Endodermal cell (in vitro differentiated cells): ENCODE measurements around the gene MTAP. TPM values are rescaled to one million over a fixed set of nuclear protein-coding genes. Genes with fewer than 3 reads are reported as not detected.
A peak's percentile ranks its signal among the peaks of the same experiment; 100 is the strongest.

Source experiments
- DNase-seq: peaks from one replicate; pipeline ENCODE4 v3.0.0-alpha.2; 2017
- H3K27ac ChIP-seq: 2 replicates; pipeline ENCODE4 v1.5.1; 2013; ENCODE audit warnings: mild to moderate bottlenecking, low read depth, low read length, moderate library complexity
- H3K27me3 ChIP-seq: 2 replicates; pipeline ENCODE4 v1.6.1; 2013; ENCODE audit warnings: mild to moderate bottlenecking, low read length, moderate library complexity; ENCODE audit not compliant: insufficient read depth, control insufficient read depth, poor library complexity, severe bottlenecking
- H3K36me3 ChIP-seq: 2 replicates; pipeline ENCODE4 v1.7.0; 2013; ENCODE audit warnings: mild to moderate bottlenecking, low read length, moderate library complexity; ENCODE audit not compliant: control insufficient read depth, insufficient read depth
- H3K4me1 ChIP-seq: one replicate; pipeline ENCODE4 v1.7.0; 2013; ENCODE audit warnings: low read length; ENCODE audit not compliant: control insufficient read depth, insufficient read depth
- H3K4me3 ChIP-seq: 2 replicates; pipeline ENCODE4 v1.5.1; 2013; ENCODE audit warnings: mild to moderate bottlenecking, low read length, moderate library complexity
- H3K9ac ChIP-seq: 2 replicates; pipeline ENCODE4 v1.6.1; 2013; ENCODE audit warnings: mild to moderate bottlenecking, low read length, moderate library complexity; ENCODE audit not compliant: poor library complexity, severe bottlenecking; ENCODE audit errors: extremely low read depth
- H3K9me3 ChIP-seq: 2 replicates; pipeline ENCODE4 v1.6.1; 2013; ENCODE audit warnings: mild to moderate bottlenecking, low read length, moderate library complexity; ENCODE audit not compliant: control insufficient read depth
- H3K27ac Mint-ChIP-seq: 2 replicates; pipeline ENCODE4 v1.8.0; 2020; ENCODE audit warnings: mixed read lengths
- H3K27me3 Mint-ChIP-seq: 2 replicates; pipeline ENCODE4 v1.8.0; 2021; ENCODE audit warnings: mild to moderate bottlenecking, mixed read lengths; ENCODE audit not compliant: insufficient read depth
- H3K36me3 Mint-ChIP-seq: 2 replicates; pipeline ENCODE4 v1.8.0; 2020; ENCODE audit warnings: low read depth, mixed read lengths
- H3K4me1 Mint-ChIP-seq: 2 replicates; pipeline ENCODE4 v1.8.0; 2020; ENCODE audit warnings: mixed read lengths
- H3K4me3 Mint-ChIP-seq: 2 replicates; pipeline ENCODE4 v1.8.0; 2020; ENCODE audit warnings: mild to moderate bottlenecking, moderate library complexity, mixed read lengths
- H3K9me3 Mint-ChIP-seq: 2 replicates; pipeline ENCODE4 v1.8.0; 2020; ENCODE audit warnings: mild to moderate bottlenecking, mixed read lengths
- CTCF ChIP-seq: fragments of 200-600 bp; sonication (generic); conservative IDR thresholded peaks from 2 replicates; pipeline ENCODE4 v1.5.0; 2021; ENCODE audit warnings: antibody characterized with exemption, mild to moderate bottlenecking
- WGBS, 2 experiments: methylation state at CpG; one replicate each; pipeline versions ENCODE4 v1.1.5 to v1.1.7; 2013; ENCODE audit warnings: missing lambda C conversion rate in 2 of 2, mixed read lengths in 1 of 2; ENCODE audit not compliant: insufficient coverage in 1 of 2, insufficient read length in 1 of 2; 5-methylcytosine and 5-hydroxymethylcytosine counted together
- total RNA-seq, 2 donors: library from RNA; stranded (reverse); fragmentation: NEBNext Ultra II Directional in 1 of 2; extraction: Animal tissue kit (Norgen Biotek cat#: 25700) in 1 of 2; gene quantifications; 2 replicates in 1 of 2; 3 replicates in 1 of 2; pipeline ENCODE4 v1.2.1, GENCODE V29; 2021

The MTAP gene
- total RNA-seq, 2 donors from 2014 or later: 81.0 to 99.0 TPM

DNA sequence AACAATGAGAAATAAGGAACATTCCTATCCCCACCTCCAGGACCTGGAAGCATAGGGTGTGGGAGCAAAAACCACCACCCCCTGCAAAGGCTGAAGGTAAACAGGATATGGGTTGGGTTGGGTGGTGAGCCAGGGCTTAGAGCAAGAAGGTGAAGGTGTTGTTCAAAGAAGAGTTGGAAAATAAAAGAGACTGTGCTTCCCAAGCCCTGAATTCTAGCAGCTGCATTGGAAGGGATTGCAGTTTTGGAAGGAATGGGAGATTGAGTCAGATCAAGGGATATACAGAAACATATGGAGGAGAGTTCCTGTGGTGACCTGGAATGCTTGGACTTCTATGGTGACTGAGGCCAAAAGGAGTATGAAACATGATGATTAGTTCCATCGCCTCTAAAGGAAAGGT is 24.7 kb upstream of the MTAP start:
- Mint-ChIP-seq H3K4me3 (no peak overlapping the region), H3K4me1 (no peaks in the 10 kb centered on the region), H3K27ac (no peak overlapping the region), H3K9me3 (no peaks in the 10 kb centered on the region), H3K27me3 (peaks cover 15% of the 10 kb centered on the region), H3K36me3 (no peaks in the 10 kb centered on the region)
- Histone ChIP-seq H3K27me3 (peaks cover 49% of the 10 kb centered on the region), H3K9me3 (no peaks in the 10 kb centered on the region), H3K4me3 (no peak overlapping the region), H3K27ac (no peak overlapping the region), H3K36me3 (no peaks in the 10 kb centered on the region), H3K4me1 (no peaks in the 10 kb centered on the region), H3K9ac (no peak overlapping the region)
- DNase-seq: peak; percentile 60
- WGBS, 2 experiments: 93% methylated on average over 1 of the region's 1 CpG; no CpG with 5 or more reads in 1 of the 2 experiments
- TF ChIP-seq CTCF: no peak

DNA sequence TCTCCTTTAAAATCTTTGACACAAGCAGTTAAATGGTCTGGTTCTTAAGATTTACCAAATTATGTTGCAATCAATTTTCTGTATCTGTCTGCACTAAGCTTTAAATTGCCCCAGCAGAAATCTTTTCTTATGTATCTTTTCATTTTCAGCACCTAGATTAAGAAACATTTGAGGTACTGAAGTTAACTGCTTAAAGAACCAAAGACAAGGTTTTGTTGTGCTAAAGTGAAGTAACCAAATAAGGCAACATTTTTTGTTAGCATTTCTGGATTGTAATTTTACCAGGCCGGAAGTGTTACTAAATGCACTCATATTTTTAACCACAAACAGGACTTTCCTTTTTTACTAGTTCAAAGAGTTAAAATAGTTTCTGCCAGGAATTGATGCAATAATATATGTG is 24.1 kb upstream of the MTAP start:
- Mint-ChIP-seq H3K27me3 (peaks cover 15% of the 10 kb centered on the region), H3K4me3 (no peak overlapping the region), H3K9me3 (no peaks in the 10 kb centered on the region), H3K4me1 (no peaks in the 10 kb centered on the region), H3K27ac (no peak overlapping the region), H3K36me3 (no peaks in the 10 kb centered on the region)
- H3K4me1 ChIP-seq: no peaks in the 10 kb centered on the region
- H3K9me3 ChIP-seq: no peaks in the 10 kb centered on the region
- WGBS, 2 experiments: 89% methylated on average over 1 of the region's 1 CpG; no CpG with 5 or more reads in 1 of the 2 experiments
- H3K9ac ChIP-seq: no peak overlapping the region
- H3K27ac ChIP-seq: no peak overlapping the region
- no peak overlapping the region for H3K4me3 ChIP-seq
- DNase-seq: no peak
- no peak for TF ChIP-seq CTCF
- no peaks in the 10 kb centered on the region for H3K36me3 ChIP-seq
- H3K27me3 ChIP-seq: peaks cover 43% of the 10 kb centered on the region

GRCh38 chr9:21779397-21779796 is 23.0 kb upstream of the MTAP start:
- no peak overlapping the region for H3K9ac ChIP-seq
- H3K27ac ChIP-seq: no peak overlapping the region
- no peaks in the 10 kb centered on the region for H3K9me3 ChIP-seq
- Mint-ChIP-seq H3K4me3 (no peak overlapping the region), H3K36me3 (no peaks in the 10 kb centered on the region), H3K27me3 (peaks cover 24% of the 10 kb centered on the region), H3K9me3 (no peaks in the 10 kb centered on the region), H3K4me1 (no peaks in the 10 kb centered on the region), H3K27ac (no peak overlapping the region)
- H3K36me3 ChIP-seq: no peaks in the 10 kb centered on the region
- no peak overlapping the region for H3K4me3 ChIP-seq
- peaks cover 43% of the 10 kb centered on the region for H3K27me3 ChIP-seq
- WGBS, 2 experiments: 93 to 96% methylated on average over 2 of the region's 2 CpGs
- TF ChIP-seq CTCF: no peak
- no peaks in the 10 kb centered on the region for H3K4me1 ChIP-seq
- no peak for DNase-seq
